WERI-Rb-1 (cell line): Measurements from ENCODE around the gene HCN1.
"Not testable (repeated sequence)": the region's sequence is repeated elsewhere in the genome, so short reads cannot be mapped to it uniquely, and the experiment has no call there.

Source experiments
- DNase-seq: peaks from one replicate; pipeline ENCODE4 v3.0.0-alpha.2; 2020
- H3K27ac ChIP-seq: fragments of 250-450 bp; sonication (Bioruptor Pico); 2 replicates; pipeline ENCODE4 v1.5.1; 2020; ENCODE audit warnings: mild to moderate bottlenecking, moderate library complexity
- H3K27me3 ChIP-seq: fragments of 250-450 bp; sonication (Bioruptor Pico); 2 replicates; pipeline ENCODE4 v1.5.1; 2021; ENCODE audit warnings: mild to moderate bottlenecking, low read depth, moderate library complexity; ENCODE audit not compliant: insufficient read depth, severe bottlenecking
- H3K36me3 ChIP-seq: fragments of 250-450 bp; sonication (Bioruptor Pico); 2 replicates; pipeline ENCODE4 v1.5.1; 2020; ENCODE audit warnings: mild to moderate bottlenecking, moderate library complexity
- H3K4me3 ChIP-seq: 2 replicates; pipeline ENCODE4 v1.5.1; 2011; ENCODE audit warnings: low read depth, mild to moderate bottlenecking, control low read depth, low read length
- H3K9me3 ChIP-seq: fragments of 250-450 bp; sonication (Bioruptor Pico); 2 replicates; pipeline ENCODE4 v1.5.1; 2021; ENCODE audit warnings: mild to moderate bottlenecking, moderate library complexity; ENCODE audit not compliant: severe bottlenecking
- TF ChIP-seq, protein P1 (sequence below): IDR thresholded peaks from 2 replicates; pipeline ENCODE4 v1.5.1; 2011; ENCODE audit warnings: low read depth, mild to moderate bottlenecking, control low read depth, inconsistent platforms, low read length

Gene HCN1

DNA sequence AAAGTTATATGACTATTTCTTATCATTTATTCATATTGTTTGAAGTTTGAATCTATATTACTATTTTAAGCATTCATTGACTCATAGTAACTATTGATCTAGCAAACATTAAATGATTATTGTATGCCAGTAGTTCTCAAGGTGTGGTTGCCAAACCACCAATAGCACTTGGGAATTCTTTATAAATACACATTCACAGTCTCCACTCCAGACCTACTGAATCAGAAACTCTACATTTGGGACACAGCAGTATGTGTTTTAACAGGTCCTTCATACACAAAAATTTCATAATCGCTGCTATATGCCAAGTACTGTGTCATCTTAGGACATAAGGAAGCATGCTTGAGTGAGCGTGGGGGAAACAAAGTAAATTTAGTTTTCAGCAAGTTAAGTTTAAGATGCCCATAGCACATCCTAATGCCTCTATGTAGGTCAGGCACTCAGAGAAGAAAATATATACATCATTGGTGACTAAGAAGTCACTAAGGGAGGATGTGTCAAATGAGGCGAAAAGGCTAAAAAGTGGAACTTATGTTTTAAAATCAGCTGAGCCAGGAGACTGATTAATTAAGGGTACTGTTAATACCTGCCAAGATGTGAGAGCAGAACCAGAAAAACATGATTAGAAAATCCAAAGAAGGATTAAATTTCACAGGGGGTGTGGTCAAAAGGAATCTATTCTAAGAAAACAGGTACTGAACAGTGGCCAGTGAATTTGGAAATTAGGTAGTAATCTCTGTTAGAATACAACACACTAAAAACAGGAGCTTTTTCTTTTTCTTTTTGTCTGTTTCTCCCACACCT is 340.8 kb downstream of the HCN1 start:
- H3K36me3 ChIP-seq: no peaks in the 10 kb centered on the region
- H3K9me3 ChIP-seq: no peaks in the 10 kb centered on the region
- no peak for DNase-seq
- no peak overlapping the region for H3K4me3 ChIP-seq
- no peak overlapping the region for H3K27ac ChIP-seq
- TF ChIP-seq, protein P1, sequence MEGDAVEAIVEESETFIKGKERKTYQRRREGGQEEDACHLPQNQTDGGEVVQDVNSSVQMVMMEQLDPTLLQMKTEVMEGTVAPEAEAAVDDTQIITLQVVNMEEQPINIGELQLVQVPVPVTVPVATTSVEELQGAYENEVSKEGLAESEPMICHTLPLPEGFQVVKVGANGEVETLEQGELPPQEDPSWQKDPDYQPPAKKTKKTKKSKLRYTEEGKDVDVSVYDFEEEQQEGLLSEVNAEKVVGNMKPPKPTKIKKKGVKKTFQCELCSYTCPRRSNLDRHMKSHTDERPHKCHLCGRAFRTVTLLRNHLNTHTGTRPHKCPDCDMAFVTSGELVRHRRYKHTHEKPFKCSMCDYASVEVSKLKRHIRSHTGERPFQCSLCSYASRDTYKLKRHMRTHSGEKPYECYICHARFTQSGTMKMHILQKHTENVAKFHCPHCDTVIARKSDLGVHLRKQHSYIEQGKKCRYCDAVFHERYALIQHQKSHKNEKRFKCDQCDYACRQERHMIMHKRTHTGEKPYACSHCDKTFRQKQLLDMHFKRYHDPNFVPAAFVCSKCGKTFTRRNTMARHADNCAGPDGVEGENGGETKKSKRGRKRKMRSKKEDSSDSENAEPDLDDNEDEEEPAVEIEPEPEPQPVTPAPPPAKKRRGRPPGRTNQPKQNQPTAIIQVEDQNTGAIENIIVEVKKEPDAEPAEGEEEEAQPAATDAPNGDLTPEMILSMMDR: no peak
- H3K27me3 ChIP-seq: no peaks in the 10 kb centered on the region

DNA sequence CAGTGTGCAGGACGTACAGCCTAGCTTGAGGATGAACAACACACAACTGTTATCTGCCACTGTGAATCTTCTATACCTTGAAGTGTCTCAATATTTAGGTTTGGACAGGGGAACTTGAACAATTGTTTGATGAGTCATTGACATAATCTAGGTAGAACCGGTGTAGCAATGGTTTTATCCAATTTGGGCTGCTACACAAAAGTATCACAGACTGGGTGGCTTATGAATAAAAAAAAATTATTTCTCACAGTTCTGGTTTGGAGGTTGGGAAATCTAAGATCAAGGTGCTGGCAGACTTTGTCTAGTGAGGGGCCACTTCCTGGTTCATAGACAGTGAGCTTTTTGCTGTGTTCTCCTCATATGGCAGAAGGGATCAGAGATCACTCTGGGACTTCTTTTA is 359.7 kb downstream of the HCN1 start:
- Histone ChIP-seq H3K27me3 (no peaks in the 10 kb centered on the region), H3K9me3 (no peaks in the 10 kb centered on the region), H3K36me3 (no peaks in the 10 kb centered on the region), H3K4me3 (no peak overlapping the region), H3K27ac (no peak overlapping the region)
- TF ChIP-seq, protein P1: no peak
- no peak for DNase-seq

- no peaks in the 10 kb centered on the region for H3K36me3 ChIP-seq
- H3K27me3 ChIP-seq: no peaks in the 10 kb centered on the region
- no peak for DNase-seq
- H3K9me3 ChIP-seq: no peaks in the 10 kb centered on the region
- TF ChIP-seq, protein P1: no peak
- H3K4me3 ChIP-seq: no peak overlapping the region
- H3K27ac ChIP-seq: no peak overlapping the region
Observed at GRCh38 chr5:45335978-45336377, 360.2 kb downstream of the HCN1 start.

DNA sequence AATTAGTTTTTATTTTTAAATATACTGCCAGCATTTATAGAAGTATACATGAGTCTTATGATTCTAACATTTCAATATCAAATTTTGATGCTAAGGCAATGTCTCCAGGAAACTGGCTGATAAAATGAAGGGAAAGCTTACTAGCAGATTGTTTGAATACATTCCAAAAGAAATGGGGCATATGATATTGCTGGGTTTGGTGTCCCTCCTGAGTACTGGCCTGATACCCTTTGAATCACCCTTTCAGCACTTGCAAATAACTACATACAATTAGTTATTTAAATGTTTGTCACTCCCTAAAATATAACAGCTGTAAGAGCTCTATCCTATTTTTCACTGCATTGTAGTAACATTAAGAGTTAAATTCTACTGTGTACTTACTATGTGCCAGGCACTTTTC is 360.8 kb downstream of the HCN1 start:
- no peak for DNase-seq
- no peaks in the 10 kb centered on the region for H3K36me3 ChIP-seq
- no peak overlapping the region for H3K4me3 ChIP-seq
- no peak overlapping the region for H3K27ac ChIP-seq
- no peaks in the 10 kb centered on the region for H3K9me3 ChIP-seq
- H3K27me3 ChIP-seq: no peaks in the 10 kb centered on the region
- TF ChIP-seq, protein P1: no peak

- no peaks in the 10 kb centered on the region for H3K9me3 ChIP-seq
- no peak overlapping the region for H3K27ac ChIP-seq
- no peak for DNase-seq
- H3K36me3 ChIP-seq: no peaks in the 10 kb centered on the region
- no peaks in the 10 kb centered on the region for H3K27me3 ChIP-seq
- TF ChIP-seq, protein P1: no peak
- H3K4me3 ChIP-seq: no peak overlapping the region
Observed at GRCh38 chr5:45334939-45335338, 361.2 kb downstream of the HCN1 start.

DNA sequence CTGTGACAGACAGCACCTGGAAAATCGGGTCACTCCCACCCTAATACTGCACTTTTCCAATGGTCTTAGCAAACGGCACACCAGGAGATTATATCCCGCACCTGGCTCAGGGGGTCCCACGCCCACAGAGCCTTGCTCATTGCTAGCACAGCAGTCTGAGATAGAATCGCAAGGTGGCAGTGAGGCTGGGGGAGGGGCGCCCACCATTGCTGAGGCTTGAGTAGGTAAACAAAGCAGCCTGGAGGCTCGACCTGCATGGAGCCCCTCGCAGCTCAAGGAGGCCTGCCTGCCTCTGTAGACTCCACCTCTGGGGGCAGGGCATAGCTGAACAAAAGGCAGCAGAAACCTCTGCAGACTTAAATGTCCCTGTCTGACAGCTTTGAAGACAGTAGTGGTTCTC is 383.6 kb downstream of the HCN1 start:
- H3K27me3 ChIP-seq, H3K4me3 ChIP-seq, H3K36me3 ChIP-seq, H3K9me3 ChIP-seq, DNase-seq, H3K27ac ChIP-seq: not testable (repeated sequence)
